HepG2 (cell line): ENCODE results near the gene MRPS25. TPM values are rescaled to one million over a fixed set of nuclear protein-coding genes. Genes with fewer than 3 reads are reported as not detected.

Experiments
- CBFB ChIP-seq: sonication (generic); formaldehyde crosslinking; IDR thresholded peaks from 2 replicates; pipeline ENCODE4 v1.4.0; 2020; ENCODE audit warnings: missing genetic modification reagents
- CHD2 ChIP-seq: IDR thresholded peaks from 2 replicates; pipeline ENCODE4 v1.6.1; 2011; ENCODE audit warnings: low read depth, low read length, improper control_type of control experiment
- FOXA1 ChIP-seq, 2 experiments: fragments of 450-650 bp in 1 of 2; sonication (generic) in 1 of 2; formaldehyde crosslinking in 1 of 2; IDR thresholded peaks; 2 replicates each; pipeline versions ENCODE4 v1.4.0 to v1.6.1; 2016 to 2020; ENCODE audit warnings: missing genetic modification reagents in 1 of 2
- JUN ChIP-seq: sonication (generic); formaldehyde crosslinking; IDR thresholded peaks from 2 replicates; pipeline ENCODE4 v1.4.0; 2020; ENCODE audit warnings: mild to moderate bottlenecking, missing genetic modification reagents
- KDM6A ChIP-seq: IDR thresholded peaks from 2 replicates; pipeline ENCODE4 v1.6.1; 2016; ENCODE audit warnings: low read depth
- NPAS2 ChIP-seq: sonication (generic); formaldehyde crosslinking; IDR thresholded peaks from 2 replicates; pipeline ENCODE4 v1.8.0; 2022; ENCODE audit warnings: mild to moderate bottlenecking, missing genetic modification reagents, borderline replicate concordance
- PATZ1 ChIP-seq: sonication (generic); formaldehyde crosslinking; IDR thresholded peaks from 2 replicates; pipeline ENCODE4 v1.4.0; 2020; ENCODE audit warnings: missing genetic modification reagents
- POLR2AphosphoS5 ChIP-seq: IDR thresholded peaks from 2 replicates; pipeline ENCODE4 v1.6.1; 2012; ENCODE audit warnings: low read depth, low read length
- RARG ChIP-seq: sonication (generic); formaldehyde crosslinking; IDR thresholded peaks from 2 replicates; pipeline ENCODE4 v1.4.0; 2020; ENCODE audit warnings: low read depth, mild to moderate bottlenecking, missing genetic modification reagents
- SIX1 ChIP-seq: sonication (generic); formaldehyde crosslinking; IDR thresholded peaks from 2 replicates; pipeline ENCODE4 v1.4.0; 2020; ENCODE audit warnings: missing genetic modification reagents, borderline replicate concordance
- TP53 ChIP-seq: sonication (generic); formaldehyde crosslinking; conservative IDR thresholded peaks from 2 replicates; pipeline ENCODE4 v1.4.0; 2020; ENCODE audit warnings: missing genetic modification reagents
- U2AF2 ChIP-seq: fragments of 200-400 bp; formaldehyde crosslinking; IDR thresholded peaks from 2 replicates; pipeline ENCODE4 v1.6.1; 2017; ENCODE audit warnings: low read depth, mild to moderate bottlenecking, low read length
- ZBTB40 ChIP-seq, 2 experiments: fragments of 450-650 bp in 1 of 2; sonication (generic) in 1 of 2; formaldehyde crosslinking in 1 of 2; IDR thresholded peaks; 2 replicates each; pipeline versions ENCODE4 v1.6.1 to v1.8.0; 2016 to 2022; ENCODE audit warnings: antibody characterized with exemption in 1 of 2, mild to moderate bottlenecking in 1 of 2, missing genetic modification reagents in 1 of 2
- ZNF235 ChIP-seq: sonication (generic); formaldehyde crosslinking; IDR thresholded peaks from 2 replicates; pipeline ENCODE4 v1.8.1; 2023; ENCODE audit warnings: mild to moderate bottlenecking, missing genetic modification reagents, borderline replicate concordance
- ZNF367 ChIP-seq: sonication (generic); formaldehyde crosslinking; IDR thresholded peaks from 2 replicates; pipeline ENCODE4 v1.4.0; 2020; ENCODE audit warnings: missing genetic modification reagents, borderline replicate concordance
- ZNF564 ChIP-seq: sonication (generic); formaldehyde crosslinking; IDR thresholded peaks from 2 replicates; pipeline ENCODE4 v1.8.1; 2023; ENCODE audit warnings: mild to moderate bottlenecking, missing genetic modification reagents
- ZNF737 ChIP-seq: sonication (generic); formaldehyde crosslinking; IDR thresholded peaks from 2 replicates; pipeline ENCODE4 v1.5.0; 2020; ENCODE audit warnings: missing genetic modification reagents, mild to moderate bottlenecking, borderline replicate concordance
- ZNF788 ChIP-seq: sonication (generic); formaldehyde crosslinking; IDR thresholded peaks from 2 replicates; pipeline ENCODE4 v1.5.0; 2020; ENCODE audit warnings: mild to moderate bottlenecking, missing genetic modification reagents, borderline replicate concordance
- polyA plus RNA-seq, 8 experiments: library from polyadenylated mRNA; depleted of rRNA in 3 of 8; stranded (reverse) in 7 of 8; unstranded in 1 of 8; fragments of >200 nt; fragmentation: Illumina TruSeq in 4 of 8; extraction: Trizol in 4 of 8; gene quantifications; 2 replicates each; pipeline versions ENCODE4 v1.2.1 to v1.2.3, GENCODE V29; 2011 to 2016; ENCODE audit warnings: low read depth in 4 of 8, missing spikeins in 1 of 8, mixed read lengths in 1 of 8; ENCODE audit not compliant: insufficient read depth in 1 of 8
- total RNA-seq, 5 experiments: library from RNA; depleted of rRNA; stranded (reverse); fragments of >200 nt; fragmentation: Illumina TruSeq; extraction: Trizol; gene quantifications; 2 replicates each; pipeline ENCODE4 v1.2.3, GENCODE V29; 2016; ENCODE audit warnings: low read depth in 1 of 5

Gene MRPS25
- total and polyA plus RNA-seq, 2 of the 13 experiments (the other 11 are each of a cell fraction or from before 2014, with no cell fraction given): 60.1 to 74.3 TPM

DNA sequence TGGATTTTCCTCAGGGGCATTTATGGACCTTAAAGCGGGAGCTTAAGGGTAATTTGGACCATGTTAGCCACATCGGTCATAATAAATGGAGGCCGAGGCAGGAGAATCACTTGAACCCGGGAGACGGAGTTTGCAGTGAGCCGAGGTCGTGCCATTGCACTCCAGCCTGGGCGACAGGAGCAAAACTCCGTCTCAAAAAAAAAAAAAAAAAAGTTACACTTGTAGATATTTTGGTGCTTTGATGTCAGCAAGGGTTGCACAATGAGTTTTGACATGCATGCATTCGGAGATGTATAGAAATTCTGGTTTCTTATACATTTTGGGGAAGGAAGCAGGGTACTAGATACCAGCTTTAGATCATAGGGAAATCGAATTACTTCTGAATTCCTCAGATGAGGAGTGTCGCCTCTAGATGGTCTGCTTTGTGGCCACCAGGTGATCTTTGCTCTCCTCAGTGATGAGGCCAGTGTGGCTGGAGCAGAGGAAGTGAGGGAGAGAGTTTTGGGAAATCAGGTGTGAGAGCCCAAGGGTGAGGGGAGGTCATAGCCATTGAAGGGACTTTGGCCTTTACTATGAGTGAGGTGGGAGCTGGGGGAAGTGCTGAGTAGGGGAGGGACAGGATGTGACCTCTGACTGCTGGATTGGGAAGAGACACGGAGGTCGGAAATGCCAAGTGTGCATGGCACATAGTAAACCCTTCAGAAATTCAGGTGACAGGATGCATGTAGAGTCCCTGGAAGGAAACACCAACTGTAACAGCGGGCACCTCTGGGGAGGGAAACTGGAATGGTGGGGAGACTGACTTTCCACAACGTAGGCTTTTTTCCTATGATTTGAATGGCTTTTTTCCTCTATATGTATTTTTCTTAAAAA is 42.2 kb upstream of the MRPS25 start (continued):
- TF ChIP-seq CHD2: no peak
- no peak for TF ChIP-seq NPAS2 (CRISPR knock-in tag)
- no peak for TF ChIP-seq POLR2AphosphoS5
- TF ChIP-seq RARG (CRISPR knock-in tag): no peak
- no peak for TF ChIP-seq JUN
- TF ChIP-seq ZNF737 (CRISPR knock-in tag): no peak
- TF ChIP-seq ZNF564: no peak
- no peak for TF ChIP-seq ZNF367
- no peak for TF ChIP-seq ZNF235 (CRISPR knock-in tag)
- no peak for TF ChIP-seq SIX1 (CRISPR knock-in tag)
- TF ChIP-seq ZNF788: peak; percentile 71; the same call in 1 of the 2 replicates
- no peak for TF ChIP-seq U2AF2
- TF ChIP-seq ZBTB40 (IDR thresholded peaks at IDR 0.05): no peak
- TF ChIP-seq ZBTB40 (CRISPR knock-in tag; IDR thresholded peaks at IDR 0.05): 0 out of 2 replicates have a peak, but pooled peaks have one; percentile 1
- TF ChIP-seq TP53 (CRISPR knock-in tag): no peak
- TF ChIP-seq PATZ1 (CRISPR knock-in tag): peak; percentile 69; the same call in 1 of the 2 replicates
- TF ChIP-seq KDM6A (CRISPR knock-in tag): peak; percentile 85
- no peak for TF ChIP-seq CBFB (CRISPR knock-in tag)
- no peak for TF ChIP-seq FOXA1 (IDR thresholded peaks at IDR 0.05)
- TF ChIP-seq FOXA1 (CRISPR knock-in tag; IDR thresholded peaks at IDR 0.05): peak; percentile 14; the same call in 1 of the 2 replicates
